ENCODE measurements around the gene CACNA1C.

The CACNA1C gene

GRCh38 chr12:2173971-2174370, 121.2 kb downstream of the CACNA1C start:
- no peak for DNase-seq

GRCh38 chr12:2177003-2177402, 124.2 kb downstream of the CACNA1C start:
- no peak for DNase-seq

DNA sequence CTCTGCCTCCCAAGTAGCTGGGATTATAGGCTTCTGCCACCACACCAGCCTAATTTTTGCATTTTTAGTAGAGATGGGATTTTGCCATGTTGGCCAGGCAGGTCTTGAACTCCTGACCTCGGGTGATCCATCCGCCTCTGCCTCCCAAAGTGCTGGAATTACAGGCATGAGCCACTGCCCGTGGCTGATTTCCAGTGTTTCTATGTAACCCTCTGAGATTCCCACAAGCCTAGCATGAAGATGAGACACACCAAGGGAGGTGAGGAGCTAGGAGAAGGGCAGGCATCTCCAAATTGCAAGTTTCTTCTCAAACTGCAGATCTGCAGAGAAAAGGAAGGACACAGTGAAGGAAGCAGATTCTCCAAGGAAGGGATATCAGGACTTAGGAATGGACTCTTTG, 125.0 kb downstream of the CACNA1C start:
- no peak for DNase-seq

- DNase-seq, result no peak
These were observed 126.3 kb downstream of the CACNA1C start for GRCh38 chr12:2179058-2179457.

DNA sequence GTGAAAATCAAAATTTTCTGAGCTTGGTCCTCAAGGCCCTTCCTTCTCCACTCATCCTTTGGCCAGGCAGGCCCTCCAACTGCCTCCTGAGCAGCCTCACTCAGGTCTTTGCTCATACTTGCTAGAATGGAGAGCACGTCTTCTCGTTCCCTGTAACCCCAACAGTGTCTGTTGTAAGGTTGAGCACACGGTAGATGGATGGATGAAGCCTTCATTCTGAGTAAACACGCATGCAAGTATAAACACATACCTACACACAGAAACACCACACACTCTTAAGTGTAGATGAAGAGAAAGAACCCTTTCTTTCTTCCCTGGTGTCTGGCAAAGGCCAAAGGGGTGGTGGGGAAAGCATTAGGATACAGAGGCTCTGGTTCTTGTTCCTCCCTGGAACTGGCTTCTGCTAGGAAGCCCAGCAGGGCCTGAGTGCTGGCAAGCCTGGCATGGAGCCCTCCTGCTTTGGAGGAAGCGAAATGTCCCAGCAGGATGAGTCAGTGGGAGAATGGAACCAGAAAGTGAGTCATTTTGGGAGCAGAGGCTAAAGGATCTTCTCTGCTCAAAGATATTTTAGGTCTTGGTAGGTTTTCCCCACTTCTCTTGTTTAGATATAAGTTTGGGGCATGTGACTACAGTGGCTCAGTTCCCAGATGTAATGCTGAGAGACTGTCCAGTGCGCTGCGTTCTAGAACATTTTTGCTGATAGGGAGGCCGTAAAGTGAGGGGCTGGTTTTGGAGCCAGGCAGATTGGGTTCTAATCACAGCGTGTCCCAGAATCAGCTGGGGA, 127.4 kb downstream of the CACNA1C start:
- no peak for DNase-seq

- no peak for DNase-seq
These were observed 127.9 kb downstream of the CACNA1C start for GRCh38 chr12:2180737-2181082.

DNA sequence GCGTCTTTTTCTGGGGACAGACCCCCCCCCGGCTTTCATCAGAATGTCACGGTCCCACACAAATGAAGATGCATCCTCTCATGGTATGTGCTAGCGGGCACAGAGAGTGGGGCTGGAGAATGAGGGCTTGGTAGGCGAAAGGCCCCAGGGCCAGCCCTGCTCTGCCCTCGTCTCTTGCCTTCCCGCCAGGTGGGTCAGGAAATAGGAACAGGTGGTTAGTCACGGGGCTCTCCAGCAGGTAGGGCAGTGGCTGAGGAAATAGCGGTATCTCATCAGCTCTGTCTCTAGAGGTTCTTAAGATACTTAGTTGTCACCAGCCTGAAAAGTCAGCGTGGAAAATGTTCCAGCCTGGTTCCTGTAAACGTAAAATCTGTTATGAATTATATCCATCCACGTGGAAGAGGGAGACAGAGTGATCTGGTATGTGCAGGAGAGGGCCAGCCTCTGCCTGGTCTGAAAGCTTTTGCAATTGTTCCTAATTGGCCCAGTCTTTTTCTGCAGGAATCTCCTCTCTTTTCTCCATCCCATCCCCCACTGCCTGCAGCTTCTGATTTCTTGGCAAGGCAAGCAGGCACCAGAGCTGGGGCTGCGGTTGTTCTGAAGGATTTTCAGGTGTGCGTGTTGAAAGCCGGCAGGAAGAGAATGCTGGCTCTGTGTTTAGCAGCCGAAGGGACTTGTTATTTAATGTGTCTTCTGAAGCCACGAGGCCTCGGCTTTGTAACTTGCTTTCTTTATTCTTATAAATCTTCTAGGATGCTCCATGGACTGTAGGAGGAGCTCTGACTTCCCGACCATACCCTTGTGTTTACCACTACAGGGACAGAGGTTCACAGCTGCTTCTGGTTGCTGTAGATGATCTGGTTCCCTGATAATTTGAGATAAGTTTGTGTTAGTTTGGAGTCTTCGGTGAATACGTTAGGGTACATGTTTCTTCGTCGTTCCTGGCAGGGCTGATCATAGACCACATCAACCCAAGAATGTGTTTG, 131.1 kb downstream of the CACNA1C start:
- no peak for DNase-seq

DNA sequence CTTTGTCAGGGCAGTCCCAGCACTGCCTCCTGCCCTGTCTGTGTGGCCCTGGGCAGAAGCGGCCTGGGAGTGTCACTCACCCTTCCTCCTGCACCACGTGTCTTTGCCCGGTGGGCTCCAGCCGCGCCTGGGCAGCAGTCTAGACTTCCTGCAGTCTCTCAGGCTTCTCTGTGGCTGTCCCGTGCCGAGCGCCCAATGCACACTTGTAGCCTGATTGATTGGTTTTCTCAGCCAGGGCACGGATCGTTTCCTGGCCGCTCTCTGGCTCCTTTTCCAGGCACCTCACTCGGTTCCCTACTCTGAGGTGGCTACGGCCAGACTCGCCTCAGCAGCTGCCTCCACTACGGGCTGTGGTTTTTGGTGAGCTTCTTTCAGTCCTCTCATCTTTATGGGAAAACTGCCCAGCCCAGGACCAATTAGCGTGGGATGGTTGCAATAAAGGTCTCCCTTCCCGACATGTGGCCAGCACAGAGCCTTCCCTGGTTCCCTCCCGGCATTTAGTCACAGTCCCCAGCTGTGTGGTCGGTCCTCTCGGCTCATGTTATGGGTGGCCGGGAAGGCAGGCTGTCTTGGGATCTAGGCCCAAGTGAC, 133.1 kb downstream of the CACNA1C start:
- DNase-seq, result no peak

- no peak for DNase-seq
These were observed 134.6 kb downstream of the CACNA1C start for GRCh38 chr12:2187195-2187945.

DNA sequence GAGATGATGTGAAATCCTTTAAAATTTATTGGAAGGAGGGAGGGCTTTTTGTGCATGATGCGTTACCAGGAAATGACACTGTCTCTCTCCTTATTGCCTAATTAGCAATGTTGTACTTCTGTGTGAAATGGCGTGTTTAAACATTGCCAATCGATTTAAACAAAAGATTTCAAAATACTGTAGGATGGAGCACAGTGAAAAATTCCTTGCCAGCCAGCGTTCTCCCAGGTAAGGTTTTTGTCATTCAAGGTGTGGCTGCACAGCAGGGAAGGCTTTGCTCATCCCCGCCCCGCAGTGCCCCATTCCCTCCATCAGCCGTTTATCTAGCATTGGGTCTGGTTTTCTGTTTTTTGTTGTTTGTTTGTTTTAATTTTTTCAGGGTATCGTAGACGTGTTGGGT, 137.3 kb downstream of the CACNA1C start:
- no peak for DNase-seq

GRCh38 chr12:2190896-2191533, 138.2 kb downstream of the CACNA1C start:
- DNase-seq, result no peak

DNA sequence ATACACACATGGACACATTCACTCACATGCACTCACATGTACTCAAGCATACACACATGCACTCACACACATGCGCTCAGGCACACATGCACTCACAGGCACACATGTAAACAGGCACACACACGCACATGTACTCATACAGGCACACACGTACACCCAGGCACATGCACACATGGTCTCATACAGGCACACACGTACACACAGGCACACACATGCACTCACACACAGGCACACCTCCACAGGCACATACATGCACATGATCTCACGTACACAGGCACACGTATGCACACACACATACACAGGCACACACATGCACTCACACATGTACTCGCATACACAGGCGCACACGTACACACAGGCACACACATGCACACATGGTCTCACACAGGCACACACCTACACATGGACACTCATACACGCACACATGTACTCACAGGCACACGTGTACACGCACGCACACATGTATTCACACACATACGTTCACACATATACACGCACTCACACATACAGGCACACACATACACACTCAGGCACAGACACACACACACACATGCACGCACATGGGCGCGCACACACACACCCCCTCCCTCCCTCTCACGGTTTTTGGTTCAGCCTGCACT, 138.9 kb downstream of the CACNA1C start:
- no peak for DNase-seq

- no peak for DNase-seq
These were observed 139.4 kb downstream of the CACNA1C start for GRCh38 chr12:2192231-2192630.

DNA sequence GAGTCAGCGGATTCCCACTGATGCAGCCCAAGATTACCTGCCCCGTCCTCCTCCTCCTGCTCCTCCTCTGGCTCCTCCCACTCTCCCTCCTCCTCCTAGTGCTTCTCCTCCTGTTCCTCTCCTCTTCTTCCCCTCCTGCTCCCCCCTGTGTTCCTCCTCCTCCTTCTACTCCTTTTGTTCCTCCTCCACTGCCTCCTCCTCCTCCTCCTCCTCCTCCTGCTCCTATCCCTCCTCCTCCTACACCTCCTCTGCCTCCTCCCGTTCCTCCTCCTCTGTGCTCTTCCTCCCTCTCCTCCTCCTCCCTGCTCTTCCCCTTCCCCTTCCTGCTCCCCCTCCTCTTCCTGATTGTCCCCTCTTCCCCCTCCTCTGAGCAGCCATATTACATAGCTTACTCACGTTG, 141.3 kb downstream of the CACNA1C start:
- no peak for DNase-seq

DNA sequence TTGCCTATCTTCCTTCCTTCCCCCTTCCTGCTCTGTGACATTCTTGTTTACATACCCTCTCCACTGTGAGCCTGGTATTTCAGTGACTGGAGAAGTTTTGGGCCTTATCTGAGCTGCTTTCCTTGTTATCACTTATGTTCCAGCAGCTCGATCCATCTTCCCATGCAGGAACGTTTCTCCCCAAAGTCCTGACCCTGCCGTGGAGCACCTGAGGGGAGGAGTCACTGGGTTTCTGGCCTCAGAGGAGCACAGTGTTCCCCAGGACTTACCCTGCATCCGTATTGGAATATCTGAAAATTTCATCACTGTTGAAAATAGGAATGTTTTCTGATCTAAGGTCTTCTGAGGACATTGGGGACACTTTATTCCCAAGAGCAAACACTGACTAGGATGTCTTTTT, 141.8 kb downstream of the CACNA1C start:
- no peak for DNase-seq

- no peak for DNase-seq
These were observed 142.3 kb downstream of the CACNA1C start for GRCh38 chr12:2195085-2195484.

DNA sequence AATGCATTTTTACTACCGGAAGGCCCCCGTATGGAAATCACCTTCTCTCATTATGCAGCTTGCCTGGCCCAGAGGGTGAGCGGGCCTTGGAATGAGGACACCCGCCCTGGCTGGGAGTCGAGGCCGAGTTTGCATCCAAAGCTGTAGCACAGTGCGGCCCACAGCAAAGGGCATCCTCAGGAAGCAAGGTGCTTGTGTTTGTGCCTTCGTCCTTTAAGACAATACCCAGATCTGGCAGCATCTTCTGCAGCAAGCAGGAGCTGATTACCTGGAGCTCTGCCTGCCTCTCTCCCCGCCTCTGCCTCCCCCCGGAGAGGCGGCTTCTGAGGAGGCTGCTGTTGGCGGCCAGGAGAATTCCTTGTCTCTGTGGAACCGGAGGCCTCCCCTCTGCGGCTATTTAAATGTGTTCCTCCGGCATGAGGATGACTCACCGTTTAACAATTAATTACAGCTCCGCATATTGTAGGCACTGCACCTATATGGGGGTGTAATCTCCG, 145.3 kb downstream of the CACNA1C start:
- DNase-seq, result no peak

- no peak for DNase-seq
These were observed 145.8 kb downstream of the CACNA1C start for GRCh38 chr12:2198542-2198941.

GRCh38 chr12:2205996-2206395, 153.2 kb downstream of the CACNA1C start:
- DNase-seq, result no peak

GRCh38 chr12:2208837-2209635, 156.2 kb downstream of the CACNA1C start:
- no peak for DNase-seq

- no peak for DNase-seq
These were observed 158.3 kb downstream of the CACNA1C start for GRCh38 chr12:2211119-2211518.

Measured in GF-D8 (cell line).